IPS DF 6.9 (cell line): Measurements from ENCODE around the gene CCDC12.

Experiments used
- DNase-seq: peaks from one replicate; pipeline ENCODE4 v3.0.0-alpha.2; 2013; ENCODE audit warnings: low read depth, low spot score
- H3K27ac ChIP-seq: one replicate; pipeline ENCODE4 v1.5.1; 2013; ENCODE audit warnings: low read length, control low read depth
- H3K27me3 ChIP-seq: 2 replicates; pipeline ENCODE4 v1.6.1; 2013; ENCODE audit warnings: mild to moderate bottlenecking, low read length; ENCODE audit not compliant: control insufficient read depth, insufficient read depth
- H3K36me3 ChIP-seq: 2 replicates; pipeline ENCODE4 v1.6.1; 2013; ENCODE audit warnings: low read length; ENCODE audit not compliant: control insufficient read depth, insufficient read depth
- H3K4me1 ChIP-seq: 2 replicates; pipeline ENCODE4 v1.6.1; 2013; ENCODE audit warnings: low read length; ENCODE audit not compliant: control insufficient read depth, insufficient read depth
- H3K4me3 ChIP-seq: 2 replicates; pipeline ENCODE4 v1.5.1; 2013; ENCODE audit warnings: mild to moderate bottlenecking, low read length
- H3K9me3 ChIP-seq: 2 replicates; pipeline ENCODE4 v1.6.1; 2013; ENCODE audit warnings: low read length, inconsistent platforms; ENCODE audit not compliant: control insufficient read depth, insufficient read depth
- WGBS: extraction: QIAGEN DNeasy Blood & Tissue Kit; methylation state at CpG from one replicate; pipeline ENCODE4 v1.1.7; 2013; ENCODE audit warnings: mixed read lengths, missing lambda C conversion rate; ENCODE audit not compliant: insufficient read length, insufficient coverage; 5-methylcytosine and 5-hydroxymethylcytosine counted together

The CCDC12 gene

DNA sequence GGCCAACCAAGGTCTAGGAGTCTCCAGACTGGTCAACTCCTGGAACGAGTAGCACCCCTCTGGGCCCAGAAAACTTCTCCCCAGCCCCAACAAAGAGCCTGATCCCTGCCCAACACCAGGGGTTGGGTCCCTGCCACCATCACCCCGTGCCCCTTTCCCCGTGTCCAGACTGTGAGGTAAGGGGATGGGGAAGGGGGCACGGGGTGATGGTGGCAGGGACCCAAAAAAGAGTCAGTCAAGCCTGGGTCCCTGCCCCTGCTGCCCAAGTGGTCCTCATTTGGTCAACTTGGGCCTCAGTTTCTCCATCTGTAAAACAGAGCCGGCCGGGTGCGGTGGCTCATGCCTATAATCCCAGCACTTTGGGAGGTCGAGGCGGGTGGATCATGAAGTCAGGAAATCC, 1.8 kb upstream of the CCDC12 start:
- no peak for DNase-seq
- H3K4me3 ChIP-seq: no peak overlapping the region
- no peaks in the 10 kb centered on the region for H3K27me3 ChIP-seq
- no peaks in the 10 kb centered on the region for H3K9me3 ChIP-seq
- H3K27ac ChIP-seq: no peak overlapping the region
- whole genome bisulfite sequencing: no CpG with 5 or more reads among the region's 9 CpGs
- H3K4me1 ChIP-seq: peaks cover 8% of the 10 kb centered on the region
- no peaks in the 10 kb centered on the region; the same call in 1 of the 2 replicates for H3K36me3 ChIP-seq

DNA sequence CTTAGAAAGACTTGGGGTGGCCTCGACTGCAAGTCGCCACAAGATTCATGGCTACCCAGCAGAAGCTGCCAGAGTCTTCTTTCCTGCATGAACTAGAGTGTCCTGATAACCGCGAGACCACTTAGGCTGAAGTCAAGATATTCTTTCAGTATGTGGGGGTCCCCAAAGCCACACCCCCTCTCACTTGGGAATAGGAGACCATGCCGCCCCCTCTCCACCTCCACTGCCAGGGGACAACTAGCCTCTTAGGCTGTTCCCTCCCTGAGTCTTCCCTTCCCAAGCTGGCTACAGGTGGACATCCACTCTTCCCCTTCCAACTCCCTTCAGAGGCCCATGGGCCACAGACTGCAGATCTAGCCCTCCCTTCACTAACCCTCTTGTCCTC, 1.3 kb upstream of the CCDC12 start:
- no peaks in the 10 kb centered on the region; the same call in 1 of the 2 replicates for H3K36me3 ChIP-seq
- no peaks in the 10 kb centered on the region for H3K27me3 ChIP-seq
- no peak overlapping the region for H3K27ac ChIP-seq
- no CpG with 5 or more reads among the region's 5 CpGs for WGBS
- no peak for DNase-seq
- H3K4me3 ChIP-seq: no peak overlapping the region
- peaks cover 7% of the 10 kb centered on the region for H3K4me1 ChIP-seq
- no peaks in the 10 kb centered on the region for H3K9me3 ChIP-seq

DNA sequence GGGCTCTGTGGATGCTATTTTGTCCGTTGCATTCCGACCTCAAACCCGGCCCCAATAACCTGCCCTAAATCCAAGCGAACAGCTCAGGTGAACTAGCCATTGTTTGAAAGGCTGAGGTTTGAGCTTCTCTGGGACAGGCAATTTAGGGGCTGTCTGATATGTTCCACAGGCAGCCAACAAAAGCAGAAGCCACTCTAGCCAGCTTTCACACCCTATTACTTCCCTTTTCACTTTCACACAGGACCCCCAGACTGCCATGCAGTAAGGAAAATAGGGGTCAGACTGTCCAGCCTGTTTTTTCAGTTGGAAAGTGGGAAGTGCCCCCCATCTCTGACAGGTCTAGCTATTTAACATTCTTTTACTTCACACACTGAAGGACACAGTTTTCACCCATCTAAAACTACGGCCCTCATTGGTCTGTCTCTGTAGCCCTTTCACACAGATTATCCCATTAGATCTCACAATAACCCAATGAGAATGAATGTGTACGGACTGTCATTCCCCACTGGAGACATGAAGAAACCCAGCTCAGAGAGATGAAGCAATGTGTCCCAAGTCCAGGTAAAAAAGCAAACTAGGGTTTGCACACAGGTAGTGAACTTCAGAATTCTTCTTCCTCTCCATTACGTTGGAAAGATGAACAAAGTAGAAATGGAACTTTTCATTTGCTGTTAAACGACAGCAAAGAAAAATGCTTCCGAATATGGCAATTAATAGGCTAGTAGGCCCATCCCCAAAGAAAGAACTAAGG, 1.9 kb downstream of the CCDC12 start:
- DNase-seq: no peak
- no CpG with 5 or more reads among the region's 9 CpGs for WGBS
- Histone ChIP-seq H3K9me3 (no peaks in the 10 kb centered on the region), H3K4me3 (no peak overlapping the region), H3K27me3 (no peaks in the 10 kb centered on the region), H3K36me3 (no peaks in the 10 kb centered on the region), H3K4me1 (no peaks in the 10 kb centered on the region), H3K27ac (no peak overlapping the region)

DNA sequence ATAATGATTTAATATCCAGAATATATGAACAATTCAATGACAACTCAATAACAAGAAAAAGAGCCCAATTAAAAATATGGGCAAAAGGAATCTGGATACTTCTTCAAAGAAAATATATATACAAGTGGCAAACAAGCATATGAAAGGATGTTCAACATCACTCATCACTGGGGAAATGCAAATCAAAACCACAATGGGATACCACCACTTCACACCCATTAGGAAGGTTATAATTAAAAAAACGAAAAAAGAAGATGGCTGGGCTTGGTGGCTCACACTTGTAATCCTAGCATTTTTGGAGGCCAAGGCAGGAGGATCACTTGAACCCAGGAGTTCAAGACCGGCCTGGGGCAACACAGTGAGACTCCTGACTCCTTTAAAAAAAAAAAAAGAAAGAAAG, 4.1 kb downstream of the CCDC12 start:
- Histone ChIP-seq H3K9me3 (no peaks in the 10 kb centered on the region), H3K27ac (no peak overlapping the region), H3K36me3 (no peaks in the 10 kb centered on the region), H3K4me1 (no peaks in the 10 kb centered on the region), H3K4me3 (no peak overlapping the region), H3K27me3 (no peaks in the 10 kb centered on the region)
- no peak for DNase-seq
- no CpG with 5 or more reads among the region's 2 CpGs for whole genome bisulfite sequencing

DNA sequence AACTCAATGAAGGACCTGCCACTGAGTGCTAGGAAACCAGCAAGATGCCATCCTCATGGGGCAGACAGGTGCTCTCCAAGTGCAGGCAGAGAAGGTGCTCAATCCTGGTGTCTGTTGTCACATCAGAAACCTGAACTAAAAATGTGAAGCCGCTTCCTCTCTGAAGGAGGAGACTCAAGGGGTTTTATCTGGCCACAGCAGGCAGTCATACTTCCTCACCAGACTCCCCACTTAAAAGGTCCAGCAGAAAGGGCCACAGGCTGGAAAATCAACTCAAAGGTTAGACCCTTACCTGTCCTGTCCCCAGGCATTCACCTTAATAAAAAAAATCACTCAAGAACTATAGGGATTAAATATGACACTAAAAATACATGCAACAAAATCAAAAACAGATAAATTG, 4.8 kb downstream of the CCDC12 start:
- H3K4me3 ChIP-seq: no peak overlapping the region
- no peaks in the 10 kb centered on the region for H3K4me1 ChIP-seq
- no peaks in the 10 kb centered on the region for H3K36me3 ChIP-seq
- no peaks in the 10 kb centered on the region for H3K27me3 ChIP-seq
- no peak overlapping the region for H3K27ac ChIP-seq
- H3K9me3 ChIP-seq: no peaks in the 10 kb centered on the region
- no CpG with 5 or more reads among the region's 1 CpG for WGBS
- no peak for DNase-seq

DNA sequence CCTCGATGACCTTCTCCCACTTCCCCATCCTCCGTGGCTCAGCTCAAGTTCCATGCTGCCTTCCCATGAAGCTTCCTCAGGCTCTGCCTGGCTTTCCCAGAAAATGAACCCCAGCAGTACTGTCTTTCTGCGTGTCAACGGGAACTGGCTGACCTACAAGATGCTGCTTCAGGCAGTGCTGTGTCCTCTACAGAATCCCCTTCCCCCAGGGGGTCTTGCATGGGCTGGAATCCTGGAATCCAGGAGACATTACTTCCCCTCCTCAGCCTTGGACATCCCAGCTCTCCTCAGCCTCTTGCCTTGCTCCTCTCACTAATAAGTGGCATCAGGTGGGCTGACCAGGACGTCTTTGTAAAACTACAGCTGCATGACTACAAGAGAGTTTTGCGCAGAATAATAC, 5.4 kb downstream of the CCDC12 start:
- H3K9me3 ChIP-seq: no peaks in the 10 kb centered on the region
- H3K27ac ChIP-seq: no peak overlapping the region
- no peaks in the 10 kb centered on the region for H3K36me3 ChIP-seq
- no peak overlapping the region for H3K4me3 ChIP-seq
- no peaks in the 10 kb centered on the region for H3K4me1 ChIP-seq
- WGBS: no CpG with 5 or more reads among the region's 6 CpGs
- no peaks in the 10 kb centered on the region for H3K27me3 ChIP-seq
- no peak for DNase-seq

DNA sequence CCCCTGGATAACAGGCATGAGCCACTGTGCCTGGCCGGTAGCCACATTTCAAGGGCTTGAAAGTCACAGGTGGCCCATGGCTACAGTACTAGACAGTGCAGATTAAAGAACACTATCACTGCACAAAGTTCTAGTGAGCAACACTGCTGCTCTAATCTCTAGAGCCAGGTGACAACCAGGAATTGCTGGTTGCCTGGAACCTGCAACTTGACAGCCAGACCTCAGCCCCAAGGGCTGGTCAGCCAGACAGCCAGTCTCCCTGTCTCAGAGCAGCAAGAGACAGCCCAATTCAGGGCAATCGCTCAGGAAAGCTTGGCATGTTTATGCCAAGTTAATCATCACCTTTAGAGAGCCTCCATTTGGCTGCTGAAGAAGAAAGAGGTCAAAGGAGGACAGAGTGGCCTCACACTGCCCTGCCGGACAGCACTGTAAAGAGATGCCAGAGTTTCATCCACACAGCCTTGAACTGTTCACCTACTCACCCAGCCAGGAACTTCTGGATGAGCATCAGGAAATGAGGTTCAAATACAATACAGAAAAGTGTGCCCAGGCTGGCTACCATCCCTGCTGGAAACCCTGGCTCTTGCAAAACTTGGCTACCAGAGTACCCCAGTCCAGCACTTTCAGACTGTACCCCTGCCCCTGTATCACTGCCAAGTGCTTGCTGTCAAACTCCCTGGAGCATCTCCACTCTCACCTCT, 6.0 kb downstream of the CCDC12 start:
- Histone ChIP-seq H3K4me1 (no peaks in the 10 kb centered on the region), H3K4me3 (no peak overlapping the region)

DNA sequence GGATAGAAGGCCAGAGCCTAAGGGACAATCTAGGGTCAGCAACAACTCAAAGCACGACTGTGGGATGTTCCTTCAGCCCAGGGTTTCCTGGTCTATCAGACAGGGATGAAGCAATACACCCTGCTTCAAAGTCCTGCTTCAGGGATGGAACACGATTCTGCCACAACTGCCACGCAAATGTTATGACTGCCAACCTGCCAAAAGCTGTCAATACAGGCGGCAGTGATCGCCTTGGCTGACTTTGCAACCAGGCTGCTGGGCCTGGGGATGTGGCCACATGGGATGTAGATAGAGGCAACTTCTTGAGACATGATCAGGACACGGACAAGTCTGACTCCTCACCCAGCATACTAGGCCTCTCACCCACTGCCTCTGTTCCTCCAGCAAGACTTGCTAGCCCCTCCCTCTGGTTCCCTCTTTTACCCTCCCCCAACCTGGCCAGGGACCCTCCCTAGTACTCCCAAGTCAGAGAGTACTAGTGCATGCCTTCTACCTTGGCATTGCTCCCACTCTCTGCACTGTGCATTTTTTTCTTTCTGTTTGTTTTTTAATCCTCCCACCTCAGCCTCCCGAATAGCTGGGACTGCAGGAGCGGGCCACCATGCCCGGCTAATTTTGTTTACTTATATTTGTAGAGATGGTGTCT, 7.6 kb downstream of the CCDC12 start:
- WGBS: no CpG with 5 or more reads among the region's 9 CpGs
- Histone ChIP-seq H3K36me3 (no peaks in the 10 kb centered on the region), H3K4me3 (no peak overlapping the region), H3K9me3 (no peaks in the 10 kb centered on the region), H3K27me3 (no peaks in the 10 kb centered on the region), H3K27ac (no peak overlapping the region), H3K4me1 (no peaks in the 10 kb centered on the region)
- DNase-seq: no peak

More for the DNA sequence above, 6.0 kb downstream of the CCDC12 start:
- DNase-seq: no peak
- no peaks in the 10 kb centered on the region for H3K27me3 ChIP-seq
- H3K9me3 ChIP-seq: no peaks in the 10 kb centered on the region
- H3K27ac ChIP-seq: no peak overlapping the region
- no peaks in the 10 kb centered on the region for H3K36me3 ChIP-seq
- no CpG with 5 or more reads among the region's 3 CpGs for WGBS

DNA sequence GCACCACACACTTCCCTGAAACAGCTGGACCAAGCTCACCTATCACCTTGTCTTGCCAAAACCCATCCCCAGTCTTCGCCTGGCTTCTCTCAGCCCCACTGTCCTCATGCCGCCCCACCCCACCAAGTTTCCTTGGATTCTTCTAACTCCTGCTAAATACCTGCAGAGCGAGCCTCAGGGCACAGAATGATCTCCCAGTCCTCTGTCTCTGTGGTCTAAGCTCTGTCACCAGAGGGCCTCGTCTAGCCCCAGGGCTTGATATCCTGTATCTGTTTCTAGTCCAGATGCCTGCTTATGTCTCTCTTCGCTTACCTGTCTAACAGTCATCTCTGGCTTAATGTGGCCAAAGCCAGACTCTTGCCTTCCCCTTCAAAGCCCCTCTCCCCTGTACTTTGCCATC, 9.7 kb downstream of the CCDC12 start:
- no peaks in the 10 kb centered on the region; the same call in 1 of the 2 replicates for H3K36me3 ChIP-seq
- H3K27me3 ChIP-seq: no peaks in the 10 kb centered on the region
- no peaks in the 10 kb centered on the region for H3K4me1 ChIP-seq
- DNase-seq: no peak
- H3K9me3 ChIP-seq: no peaks in the 10 kb centered on the region
- H3K4me3 ChIP-seq: no peak overlapping the region
- WGBS: no CpG with 5 or more reads among the region's 5 CpGs
- H3K27ac ChIP-seq: no peak overlapping the region

DNA sequence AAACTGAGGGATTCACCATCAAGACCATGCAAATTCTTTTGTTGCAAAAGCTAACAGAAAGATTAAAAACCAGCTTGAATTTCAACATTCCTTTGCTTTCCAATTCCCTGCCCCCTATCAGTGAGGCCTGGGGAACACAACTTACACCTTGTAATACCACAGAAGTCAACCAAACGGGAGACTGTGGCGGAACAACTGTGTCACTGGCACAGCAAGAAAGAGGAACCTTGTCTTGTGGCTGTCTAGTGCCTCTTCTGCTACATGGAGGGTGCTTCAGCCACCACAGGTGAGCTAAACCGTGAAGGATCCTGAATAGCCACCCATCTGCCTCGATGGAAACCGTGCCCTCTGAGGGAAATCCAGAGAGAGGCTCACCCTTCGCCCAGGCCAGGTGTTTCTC, 11.4 kb downstream of the CCDC12 start:
- Histone ChIP-seq H3K4me1 (peaks cover 2% of the 10 kb centered on the region; the same call in 1 of the 2 replicates), H3K9me3 (no peaks in the 10 kb centered on the region), H3K27ac (no peak overlapping the region), H3K4me3 (no peak overlapping the region), H3K36me3 (no peaks in the 10 kb centered on the region; the same call in 1 of the 2 replicates), H3K27me3 (no peaks in the 10 kb centered on the region)
- DNase-seq: no peak
- WGBS: no CpG with 5 or more reads among the region's 6 CpGs
